Left renal pelvis (tissue), 4 donors: ENCODE measurements around the gene NLRC5. TPM values are rescaled to one million over a fixed set of nuclear protein-coding genes. Genes with fewer than 3 reads are reported as not detected.
A peak's percentile ranks its signal among the peaks of the same experiment; 100 is the strongest.
"Not testable (repeated sequence)": the region's sequence is repeated elsewhere in the genome, so short reads cannot be mapped to it uniquely, and the experiment has no call there.

Experiments
- DNase-seq, 4 donors: peaks; one replicate each; pipeline ENCODE4 v3.0.0-alpha.2; 2013; ENCODE audit warnings: low read depth in 4 of 4, low spot score in 3 of 4
- polyA plus RNA-seq, 4 donors: library from polyadenylated mRNA; unstranded; fragments of 120-200 nt; gene quantifications; one replicate each; pipeline ENCODE4 v1.2.1, GENCODE V29; 2013; ENCODE audit not compliant: insufficient read length in 4 of 4

The NLRC5 gene
- polyA plus RNA-seq, 4 donors, result 2.3 to 3.9 (median 3.1) TPM

- no peak for DNase-seq
These were observed 52.1 kb downstream of the NLRC5 start for GRCh38 chr16:57041182-57042156.

- DNase-seq, result no peak
These were observed 53.1 kb downstream of the NLRC5 start for GRCh38 chr16:57042157-57043111.

- DNase-seq, result no peak
These were observed 53.9 kb downstream of the NLRC5 start for GRCh38 chr16:57043248-57043647.

- no peak for DNase-seq
These were observed 55.8 kb downstream of the NLRC5 start for GRCh38 chr16:57044931-57045693.

- peak; percentile 35 to 63 (median 52) for DNase-seq
These were observed 56.5 kb downstream of the NLRC5 start for GRCh38 chr16:57045694-57046381.

GRCh38 chr16:57048095-57048494 lies 58.7 kb downstream of the NLRC5 start:
- no peak for DNase-seq

- DNase-seq, result no peak
These were observed 60.3 kb downstream of the NLRC5 start for GRCh38 chr16:57049678-57050077.

- DNase-seq, result no peak
These were observed 62.4 kb downstream of the NLRC5 start for GRCh38 chr16:57051696-57052228.

GRCh38 chr16:57053206-57053605 lies 63.8 kb downstream of the NLRC5 start:
- DNase-seq, result no peak

GRCh38 chr16:57054338-57054737 lies 65.0 kb downstream of the NLRC5 start:
- DNase-seq, result no peak

- no peak for DNase-seq
These were observed 65.4 kb downstream of the NLRC5 start for GRCh38 chr16:57054771-57055170.

- no peak for DNase-seq
These were observed 66.3 kb downstream of the NLRC5 start for GRCh38 chr16:57055671-57056070.

- DNase-seq, result no peak
These were observed 69.0 kb downstream of the NLRC5 start for GRCh38 chr16:57058291-57058861.

GRCh38 chr16:57060323-57061083 lies 71.1 kb downstream of the NLRC5 start:
- no peak for DNase-seq

- DNase-seq, result no peak
These were observed 71.9 kb downstream of the NLRC5 start for GRCh38 chr16:57061084-57061905.

- DNase-seq, result no peak
These were observed 73.0 kb downstream of the NLRC5 start for GRCh38 chr16:57062329-57062728.

- not testable (repeated sequence) for DNase-seq
These were observed 73.8 kb downstream of the NLRC5 start for GRCh38 chr16:57063189-57063588.

GRCh38 chr16:57064995-57065394 lies 75.6 kb downstream of the NLRC5 start:
- no peak for DNase-seq
